ENCODE measurements around the gene PER1.

Gene PER1

DNA sequence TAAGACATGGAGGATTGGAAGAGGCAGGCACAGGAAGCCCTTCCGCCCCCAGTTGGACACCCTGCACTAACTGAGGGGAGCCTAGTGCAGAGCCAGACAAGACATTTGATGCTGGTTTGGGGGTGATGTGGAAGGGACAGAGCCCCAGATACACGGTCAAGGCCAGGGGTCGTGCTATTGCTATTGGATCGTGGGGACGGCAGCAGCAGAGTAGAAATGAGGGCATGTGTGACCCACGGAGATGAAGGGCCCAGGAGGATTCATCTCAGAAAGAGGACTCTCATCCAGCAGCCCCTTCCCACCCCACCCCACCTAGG lies 12.6 kb upstream of the PER1 start:
- no peak for DNase-seq

DNA sequence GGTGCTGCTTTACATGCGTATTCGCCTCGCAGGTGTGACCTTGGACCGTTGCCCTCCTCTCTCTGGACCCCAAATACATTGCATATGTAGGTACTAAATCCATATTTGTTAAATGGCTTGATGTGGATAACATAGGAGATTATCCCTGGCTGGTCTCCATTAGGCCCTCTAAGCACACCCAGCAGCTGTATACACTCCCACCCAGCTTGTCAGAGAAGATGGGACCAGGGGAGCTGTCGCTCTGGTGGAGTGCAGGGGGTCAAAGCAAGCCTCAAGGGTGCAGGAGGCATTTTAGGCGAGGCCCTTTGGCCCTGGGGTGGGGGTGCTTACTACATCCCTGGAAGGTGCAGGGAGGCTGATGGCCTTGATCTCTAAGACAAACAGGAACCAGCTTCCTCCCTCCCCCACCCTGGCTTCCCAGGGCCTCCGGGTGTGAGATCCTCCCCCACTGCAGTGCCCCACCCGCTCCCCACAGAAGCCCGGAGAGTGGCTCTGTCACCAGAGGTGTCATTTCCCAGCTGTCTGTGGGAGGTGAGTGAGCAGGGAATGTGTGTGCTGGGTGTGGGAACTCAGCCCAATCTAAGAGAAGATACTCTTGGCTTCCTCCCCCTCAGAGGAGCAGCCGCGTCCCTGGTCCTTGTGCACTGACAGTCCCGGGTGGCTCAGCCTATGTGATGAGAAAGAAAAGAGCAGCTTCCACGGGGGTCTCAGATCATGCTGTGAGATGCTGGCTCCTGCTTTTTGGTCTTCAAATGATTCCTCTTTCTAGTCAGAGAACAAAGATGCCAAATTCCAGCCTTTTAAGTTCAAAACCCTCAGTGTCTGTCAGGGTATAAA lies 12.0 kb upstream of the PER1 start:
- DNase-seq = no peak

DNA sequence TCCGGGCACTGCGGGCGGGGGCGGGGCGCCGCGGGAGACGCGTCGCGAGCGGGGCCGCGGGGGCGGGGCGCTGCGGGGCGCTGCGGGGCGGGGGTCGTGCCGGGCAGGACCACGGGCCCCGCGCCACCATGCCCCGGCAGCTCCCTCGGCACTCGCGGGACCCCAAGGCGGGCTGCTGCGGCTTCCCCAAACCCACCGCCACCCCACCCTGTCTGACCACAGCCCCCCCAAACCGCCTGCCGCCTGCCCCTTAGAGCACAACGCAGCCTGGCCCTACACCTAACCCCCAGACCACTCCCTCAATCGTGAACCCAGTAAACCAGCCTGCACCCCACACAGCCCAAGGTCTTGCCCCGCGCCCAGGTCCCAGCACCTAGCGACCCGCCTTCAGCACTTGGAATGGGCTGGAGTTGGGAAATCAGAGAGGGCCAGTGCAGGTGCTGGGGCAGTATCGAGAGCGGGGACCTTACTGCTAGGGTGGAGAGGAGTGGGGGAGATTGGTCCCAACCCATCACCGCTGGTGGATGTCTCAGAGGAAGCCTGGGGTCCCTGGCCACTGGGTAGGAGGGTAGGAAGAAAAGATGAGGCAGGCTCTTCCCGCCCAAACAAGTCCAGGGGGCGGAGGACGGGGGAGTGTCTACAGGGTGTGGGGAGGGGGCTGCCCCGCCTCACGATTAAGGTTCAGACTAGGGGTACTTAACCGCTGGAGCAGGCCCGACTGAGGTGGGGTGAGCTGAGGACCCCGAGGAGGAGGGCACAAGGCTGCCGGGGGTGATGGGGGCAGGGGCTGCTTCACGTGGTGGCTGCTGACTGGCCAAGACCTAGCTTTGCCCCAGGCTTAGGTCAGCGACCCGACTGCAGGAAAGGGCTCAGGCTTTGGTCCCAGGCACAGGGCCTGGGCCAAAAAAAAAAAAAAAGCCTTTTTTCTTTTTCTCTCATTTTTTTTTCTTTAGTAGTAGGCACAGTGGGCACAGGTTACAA lies 11.1 kb upstream of the PER1 start:
- no peak for DNase-seq

DNA sequence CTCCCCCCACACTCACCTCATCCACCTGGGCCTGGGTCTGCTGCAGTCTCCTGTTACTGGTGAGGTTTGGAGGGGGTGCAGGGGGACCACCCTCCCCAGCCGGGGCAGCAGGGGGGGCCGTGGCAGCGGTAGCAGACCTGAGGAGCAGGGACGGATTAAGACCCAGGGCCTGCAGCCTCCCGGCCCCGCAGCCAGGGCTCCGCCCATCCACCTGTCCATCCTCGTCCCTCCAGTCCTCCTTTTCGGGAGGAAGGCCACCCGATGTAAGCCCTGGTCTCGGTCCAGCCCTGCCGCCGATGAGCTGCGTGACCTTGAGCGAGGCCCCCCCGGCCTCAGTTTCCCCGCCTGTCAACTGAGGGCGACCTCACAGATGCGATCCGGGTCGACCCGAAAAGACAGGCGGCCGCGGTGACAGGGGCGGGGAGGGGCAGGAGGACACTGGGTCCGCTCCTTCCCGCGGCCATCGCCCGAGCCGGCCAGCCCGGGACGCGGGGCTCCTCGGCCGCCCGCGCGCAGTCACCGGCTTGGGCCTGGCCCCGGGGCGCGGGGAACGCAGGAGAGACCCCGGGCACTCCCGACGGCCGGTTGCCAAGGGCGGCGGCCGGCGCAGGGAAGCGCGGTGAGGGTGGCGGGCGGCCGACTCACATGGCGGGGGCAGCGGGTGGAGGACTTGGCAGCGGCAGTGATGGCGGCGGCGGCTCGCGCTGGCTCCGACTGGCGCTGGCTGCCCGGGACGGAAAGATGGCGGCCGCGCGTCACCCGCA lies 10.2 kb upstream of the PER1 start, which contains the start of gene VAMP2:
TSS of gene VAMP2 (minus strand) at position 716 of the 764 bp plus-strand sequence. CDS start at position 647, 69 bp downstream.
- DNase-seq = peak; percentile 17

DNA sequence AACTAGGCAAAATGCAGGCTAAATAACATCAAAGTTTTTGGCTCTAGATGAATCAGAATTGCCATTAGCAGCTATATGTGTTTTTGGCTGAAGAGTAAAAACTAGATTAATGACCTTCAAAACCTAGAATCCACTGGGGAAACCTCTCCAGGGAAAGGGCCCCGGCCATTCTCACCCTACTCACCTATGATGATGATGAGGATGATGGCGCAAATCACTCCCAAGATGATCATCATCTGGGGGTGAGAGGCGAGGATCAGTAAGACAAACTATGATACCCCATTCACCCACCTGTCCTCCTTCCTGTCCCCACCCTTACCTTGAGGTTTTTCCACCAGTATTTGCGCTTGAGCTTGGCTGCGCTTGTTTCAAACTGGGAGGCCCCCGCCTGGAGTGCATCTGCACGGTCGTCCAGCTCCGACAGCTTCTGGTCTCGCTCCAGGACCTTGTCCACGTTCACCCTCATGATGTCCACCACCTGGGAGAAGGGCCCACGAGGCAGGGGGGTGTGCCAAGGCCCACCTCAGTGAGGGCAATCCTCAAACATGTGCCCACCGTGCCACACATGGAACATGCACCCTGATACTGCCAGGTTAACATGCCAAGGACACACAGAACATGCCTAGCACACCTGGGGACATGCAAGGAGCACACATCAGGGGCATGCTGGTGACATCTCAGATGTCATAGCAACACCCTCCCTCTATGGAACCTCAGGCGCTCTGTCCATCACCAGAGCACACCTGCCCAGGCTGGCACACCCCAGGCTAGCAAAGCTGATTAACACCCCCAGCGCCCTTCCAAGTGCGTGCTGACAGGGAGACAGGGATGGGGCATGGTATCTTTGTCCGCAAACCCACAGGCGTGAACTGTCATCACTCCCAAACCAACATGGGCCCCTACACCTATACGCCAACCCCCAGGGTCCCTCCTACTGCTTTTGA lies 9.4 kb upstream of the PER1 start:
- DNase-seq = no peak

DNA sequence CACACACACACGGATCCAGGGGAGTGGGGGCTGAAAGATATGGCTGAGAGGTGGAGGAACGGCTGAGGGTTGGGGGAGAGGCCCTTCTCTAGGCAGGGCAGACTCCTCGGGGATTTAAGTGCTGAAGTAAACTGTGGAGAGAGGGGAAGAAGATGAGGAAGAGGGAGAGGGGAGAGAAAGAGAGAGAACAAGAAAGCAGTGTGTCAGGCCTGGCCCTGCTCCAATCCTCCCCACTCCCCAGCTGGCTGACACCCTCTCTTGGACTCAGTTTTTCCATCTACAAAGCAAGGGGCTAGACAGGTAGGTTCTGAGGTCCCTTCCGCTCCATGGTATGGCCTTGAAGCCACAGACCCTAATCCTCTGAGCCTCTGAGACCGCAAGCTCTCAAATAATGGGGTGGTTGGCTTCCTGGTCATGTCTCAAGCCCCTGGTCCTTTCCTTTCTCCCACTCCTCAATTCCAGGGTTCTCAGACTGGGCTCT lies 8.6 kb upstream of the PER1 start:
- no peak for DNase-seq

DNA sequence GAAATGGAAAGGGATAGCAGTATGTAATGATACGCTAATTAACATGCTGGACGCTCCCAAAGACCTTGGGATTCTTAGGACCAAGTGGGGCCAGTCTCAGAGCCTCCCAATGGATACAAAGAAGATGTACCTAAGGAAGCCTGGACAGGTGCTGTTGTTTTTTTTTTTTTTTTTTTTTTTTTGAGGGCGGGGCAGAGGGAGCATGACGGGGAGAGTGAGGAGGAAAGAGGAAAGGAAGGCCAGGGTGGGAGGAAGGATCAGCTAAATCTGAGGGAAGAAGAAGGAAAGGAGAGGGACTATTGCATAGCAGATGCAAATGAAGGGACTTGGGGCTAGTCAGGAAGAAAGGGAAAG lies 8.0 kb upstream of the PER1 start:
- no peak for DNase-seq

DNA sequence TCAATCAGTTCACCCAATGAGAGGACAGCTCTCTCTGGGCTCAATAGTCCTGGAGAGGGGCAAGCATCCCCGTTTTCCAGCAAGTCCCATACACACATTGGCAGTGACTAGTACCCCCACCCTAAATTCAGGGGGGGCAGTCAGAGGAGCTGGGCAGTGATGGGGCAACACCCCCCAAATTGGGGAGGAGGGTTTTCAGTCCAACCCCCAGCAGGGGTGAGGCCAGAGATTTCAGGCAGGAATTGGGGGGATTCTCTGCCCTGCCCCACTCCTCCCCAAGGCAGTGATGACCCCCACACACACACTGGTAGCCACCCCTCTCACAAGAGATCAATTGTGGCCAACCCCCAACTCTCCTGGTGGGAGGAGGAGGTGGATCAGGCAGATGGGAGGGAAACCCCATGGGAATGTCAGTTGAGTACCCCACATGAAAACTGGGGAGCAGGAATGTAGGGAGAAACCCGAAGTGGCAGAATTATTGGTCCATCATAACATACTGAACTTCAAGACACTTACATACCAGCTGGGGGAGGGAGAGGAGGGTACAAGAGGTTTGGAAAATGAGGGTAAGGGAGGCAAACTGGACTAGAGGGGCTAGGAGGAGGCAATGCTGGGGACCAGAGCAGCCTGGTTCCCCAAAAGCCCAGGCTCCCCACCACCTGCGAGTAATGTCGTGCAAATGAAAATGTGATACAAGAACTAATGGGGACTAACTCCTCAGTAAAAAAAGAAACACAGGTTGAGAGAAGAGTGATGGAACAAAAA lies 7.4 kb upstream of the PER1 start:
- DNase-seq = no peak

DNA sequence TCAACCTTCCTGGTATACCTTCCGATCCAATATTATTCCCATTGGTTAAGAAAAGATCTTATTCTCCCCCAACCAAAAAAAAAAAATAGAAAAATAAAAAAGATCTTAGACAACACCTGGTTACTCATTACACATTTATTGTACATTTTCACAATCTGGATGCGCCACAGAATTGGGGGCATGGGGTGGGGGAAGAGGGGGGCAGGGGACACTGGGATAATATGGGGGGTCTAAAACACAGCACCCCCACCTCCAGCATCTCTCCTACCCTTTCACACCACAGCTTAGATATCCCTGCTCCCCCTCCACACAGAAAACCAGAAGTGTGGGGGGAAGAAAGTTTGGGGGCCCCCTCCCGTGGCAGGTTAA lies 6.8 kb upstream of the PER1 start:
- DNase-seq = no peak

DNA sequence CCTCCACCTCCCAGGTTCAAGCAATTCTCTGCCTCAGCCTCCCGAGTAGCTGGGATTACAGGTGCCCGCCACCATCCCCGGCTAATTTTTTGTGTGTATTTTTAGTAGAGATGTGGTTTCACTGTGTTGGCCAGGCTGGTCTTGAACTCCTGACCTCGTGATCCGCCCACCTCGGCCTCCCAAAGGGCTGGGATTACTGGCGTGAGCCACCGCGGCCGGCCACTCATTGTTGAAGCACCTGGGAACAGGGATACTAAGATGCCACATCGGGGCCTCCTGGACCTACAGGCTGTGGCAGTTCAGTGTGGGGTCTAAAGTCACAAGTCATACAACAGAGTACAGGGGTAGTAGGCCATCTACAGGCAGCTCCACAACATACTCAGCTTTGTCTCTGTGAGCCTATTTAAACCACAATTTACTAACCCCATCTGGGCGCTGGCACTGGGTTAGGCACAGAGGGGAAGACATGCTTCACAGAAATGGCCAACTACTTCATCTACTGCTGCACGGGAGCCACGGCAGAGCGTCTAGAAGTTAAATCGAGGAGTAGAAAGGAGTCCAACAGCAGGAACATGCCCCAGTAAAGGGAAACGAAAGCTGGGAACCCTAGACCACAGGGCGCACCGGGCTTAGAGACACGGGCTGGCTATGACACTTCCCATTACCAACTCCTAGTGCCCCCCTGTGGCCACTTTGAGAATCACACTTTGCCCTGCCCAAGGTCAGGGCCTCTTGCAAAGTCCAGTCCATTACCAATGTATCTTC lies 6.2 kb upstream of the PER1 start:
- DNase-seq = peak; percentile 25

DNA sequence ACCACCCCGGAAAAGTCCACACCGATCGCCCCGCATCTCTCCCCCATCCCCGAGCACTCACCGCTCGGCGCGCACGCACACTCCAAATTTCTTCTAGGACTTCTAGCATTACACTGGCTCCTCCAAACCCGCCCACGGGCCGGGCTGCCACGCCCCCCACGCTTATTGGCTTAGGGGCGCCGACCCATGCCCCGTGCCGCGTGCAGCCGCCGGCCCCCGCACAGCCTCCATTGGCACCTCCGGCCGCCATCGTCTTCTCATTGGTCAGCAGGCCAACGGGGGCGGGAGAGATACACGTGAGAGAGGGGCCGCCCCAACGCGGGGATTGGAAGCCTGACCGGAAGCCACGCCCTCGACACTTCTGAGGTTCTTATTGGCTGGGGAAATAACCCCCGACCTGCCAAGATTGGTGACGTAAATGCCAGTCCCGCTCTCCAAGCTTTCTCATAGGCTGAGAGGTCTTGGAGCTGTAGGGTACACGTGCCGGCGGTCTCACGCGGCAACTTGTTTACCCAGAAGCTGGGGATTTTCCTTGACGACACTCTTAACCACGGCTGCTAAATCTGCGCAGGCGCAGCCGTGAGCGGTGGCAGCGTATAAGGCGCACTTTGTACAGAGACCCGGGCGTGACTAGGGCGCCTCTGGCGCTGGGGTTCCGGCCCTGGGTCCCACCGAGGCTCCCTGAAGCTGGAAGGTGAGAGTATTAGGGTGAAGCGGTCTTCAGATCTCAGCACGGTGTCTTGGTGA lies 4.2 kb upstream of the PER1 start:
- DNase-seq = peak; percentile 97

DNA sequence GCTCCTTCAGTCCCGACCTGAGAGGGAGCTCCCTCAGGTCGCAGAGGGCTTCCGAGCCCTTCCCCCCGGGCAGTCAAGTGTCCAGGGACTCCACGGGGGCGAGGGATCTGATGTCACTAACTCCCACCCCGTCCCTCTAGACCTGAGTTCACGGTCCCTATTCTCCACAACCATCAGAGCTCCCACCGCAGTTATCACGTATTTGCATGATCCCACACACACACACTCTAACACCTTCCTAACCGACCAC lies 3.7 kb upstream of the PER1 start:
- no peak for DNase-seq

DNA sequence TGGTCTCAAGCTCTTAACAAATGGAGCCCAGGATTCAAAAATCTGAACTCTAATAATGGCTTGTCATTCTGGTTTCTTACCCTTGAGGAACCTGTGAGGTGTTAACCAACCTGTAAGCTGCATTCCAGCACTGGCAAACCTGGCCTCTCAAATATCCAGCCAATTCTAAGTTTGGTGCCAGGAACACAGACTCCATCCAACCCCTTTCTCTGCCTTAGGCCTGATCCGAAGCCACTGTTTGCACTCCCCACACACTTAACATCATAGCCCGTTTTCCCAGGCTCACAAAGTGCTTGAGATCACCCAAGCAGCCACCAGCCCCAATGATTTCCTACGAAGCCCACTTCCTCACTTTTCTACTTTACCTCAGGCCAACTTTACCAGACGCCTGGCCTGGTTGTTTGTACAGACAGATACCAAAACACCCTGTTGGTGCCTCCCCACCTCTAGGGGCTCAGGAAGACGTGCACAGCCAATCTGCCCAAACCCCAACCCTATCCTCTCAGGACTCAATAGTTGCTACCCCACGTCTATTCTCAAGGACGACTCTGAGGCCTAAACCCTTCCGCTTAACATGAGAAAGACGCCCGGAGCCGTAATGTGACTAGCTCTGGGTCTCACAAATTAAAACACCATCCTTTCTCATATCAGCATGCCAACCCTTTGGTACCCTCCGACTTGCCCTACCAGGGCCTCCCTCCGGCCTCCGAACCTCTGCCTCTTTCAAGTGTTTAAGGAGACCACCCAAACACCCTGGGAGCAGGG lies 3.2 kb upstream of the PER1 start:
- DNase-seq = no peak

DNA sequence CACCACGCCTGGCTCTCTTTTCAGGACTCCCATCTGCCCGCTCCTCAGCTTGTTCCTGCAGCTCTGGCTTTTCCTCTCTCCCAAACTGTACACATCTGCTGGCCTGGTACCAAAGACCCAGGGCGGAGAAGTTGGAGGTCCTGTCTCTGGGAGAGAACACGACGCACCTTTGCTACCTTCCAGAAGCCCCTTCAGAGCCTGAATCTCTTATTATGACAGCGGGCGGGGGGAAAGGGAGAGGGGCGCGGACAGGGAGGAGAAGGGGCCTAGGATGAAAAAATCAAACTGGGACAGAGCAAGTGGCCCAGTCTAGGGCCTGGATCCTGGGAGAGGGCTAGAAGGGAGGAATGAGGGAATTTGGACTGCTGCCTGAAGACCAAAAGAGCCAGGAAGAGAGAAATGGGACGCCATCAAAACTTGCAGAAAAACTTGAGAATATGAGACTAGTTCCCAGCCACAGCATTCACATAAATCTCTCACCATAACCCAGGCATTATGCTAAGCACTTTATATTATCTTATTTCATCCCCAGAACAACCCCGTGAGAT lies 2.5 kb upstream of the PER1 start:
- DNase-seq = no peak

DNA sequence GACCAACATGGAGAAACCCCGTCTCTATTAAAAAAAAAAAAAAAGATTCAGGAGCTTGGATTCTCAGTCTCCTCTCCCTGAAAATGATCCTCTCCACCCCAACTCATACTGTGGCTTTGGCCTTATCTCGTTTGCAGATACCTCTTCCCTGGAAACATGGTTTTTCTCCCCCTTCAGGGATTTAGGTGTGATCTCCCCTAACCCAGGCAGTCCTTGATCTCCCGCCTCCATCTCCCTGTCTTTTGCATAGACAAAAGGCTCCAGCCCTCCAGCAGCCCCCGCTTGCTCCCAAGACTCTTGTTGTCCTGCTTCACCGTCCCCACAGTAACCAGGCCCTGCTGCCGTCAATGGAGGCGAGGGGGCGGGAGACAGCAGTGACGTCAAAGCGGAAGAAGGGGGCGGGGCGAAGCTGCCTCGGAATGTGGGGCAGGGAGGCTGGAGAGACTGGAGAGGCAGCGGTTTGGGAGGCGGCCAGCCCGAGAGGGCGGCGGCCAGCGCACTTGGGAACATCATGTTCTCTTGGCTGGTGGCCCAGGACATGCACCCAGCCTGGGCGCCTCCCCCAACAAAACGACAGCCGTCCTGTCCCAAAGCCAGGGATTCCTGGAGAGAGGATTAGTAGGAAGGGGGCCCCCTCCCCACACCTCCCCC lies 1.9 kb upstream of the PER1 start:
- peak; percentile 9 for DNase-seq

DNA sequence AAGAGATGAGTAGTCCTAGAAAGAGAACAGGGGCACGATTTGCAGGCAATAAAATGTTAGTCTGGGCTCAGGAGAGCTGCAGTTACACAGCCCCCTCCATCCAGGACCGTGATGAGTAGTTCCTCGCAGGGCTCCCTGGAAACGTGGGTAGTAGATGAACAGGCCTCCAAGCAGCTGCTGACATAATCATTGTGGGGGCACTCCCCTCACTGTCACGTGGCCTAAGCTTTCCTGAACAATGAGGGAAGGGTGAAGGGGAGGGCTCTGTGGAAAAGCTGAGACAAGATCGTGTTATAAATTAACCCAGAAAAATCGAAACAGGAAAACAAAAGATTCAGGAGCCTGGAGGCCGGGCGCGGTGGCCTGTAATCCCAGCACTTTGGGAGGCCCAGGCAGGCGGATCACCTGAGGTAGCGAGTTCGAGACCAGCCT lies 1.3 kb upstream of the PER1 start:
- no peak for DNase-seq

DNA sequence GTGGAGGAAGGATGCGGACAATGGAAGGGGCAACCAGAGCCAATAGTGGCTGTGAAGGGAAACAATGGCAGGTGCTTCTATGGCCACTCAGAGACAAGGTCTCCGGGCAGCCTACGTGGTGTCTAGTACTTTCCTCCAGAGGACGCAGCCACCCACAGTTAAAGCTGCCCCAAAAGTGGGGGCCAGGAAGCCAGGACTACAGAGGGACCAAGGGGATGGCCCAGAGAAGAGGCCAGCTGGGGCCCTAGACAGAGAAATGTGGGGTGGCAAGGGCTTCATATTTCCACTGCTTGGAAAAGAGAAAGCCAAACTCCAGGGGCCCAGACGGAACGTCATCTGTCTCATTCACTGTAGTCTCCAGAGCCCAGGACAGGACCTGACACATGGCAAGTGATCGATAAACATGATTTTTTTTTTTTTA lies 837 bp upstream of the PER1 start:
- DNase-seq = no peak

DNA sequence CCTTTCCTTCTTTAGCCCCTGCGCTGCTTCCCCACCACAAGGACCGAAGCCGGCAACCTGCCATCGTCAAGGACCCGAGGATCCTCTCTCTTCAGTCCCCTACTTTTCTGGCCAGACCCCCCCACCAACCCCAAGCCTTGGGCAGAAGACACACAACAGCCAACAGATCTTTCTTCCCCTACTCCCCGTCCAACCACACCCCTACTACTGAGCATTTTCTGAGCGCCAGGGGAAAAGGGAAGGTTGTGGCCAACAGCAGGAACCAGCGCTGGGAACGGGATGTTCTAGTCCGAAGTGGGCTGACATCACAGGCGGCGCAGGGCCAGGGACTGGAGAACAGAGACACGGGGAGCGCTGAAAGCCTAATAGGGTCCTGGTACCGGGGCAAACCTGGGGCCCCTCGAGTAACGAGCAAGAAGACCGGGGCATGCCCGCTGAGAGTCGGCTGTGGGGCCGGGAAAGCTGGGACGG lies 528 bp downstream of the PER1 start:
- no peak for DNase-seq
